Epithelial cell of proximal tubule (primary cell): ENCODE data around the gene IZUMO4. TPM values are rescaled to one million over a fixed set of nuclear protein-coding genes. Genes with fewer than 3 reads are reported as not detected.

Experiments
- DNase-seq: peaks from one replicate; pipeline ENCODE4 v3.0.0-alpha.2; 2011; ENCODE audit warnings: low read depth
- H3K4me3 ChIP-seq: 2 replicates; pipeline ENCODE4 v1.5.1; 2011; ENCODE audit warnings: low read depth, mild to moderate bottlenecking, low read length
- CTCF ChIP-seq: conservative IDR thresholded peaks from 2 replicates; pipeline ENCODE4 v1.5.1; 2012; ENCODE audit warnings: low read depth, mild to moderate bottlenecking, low read length
- total RNA-seq: library from RNA; depleted of rRNA; stranded (reverse); fragments of >200 nt; gene quantifications from 2 replicates; pipeline ENCODE4 v1.2.3, GENCODE V29; 2015

IZUMO4 gene
- total RNA-seq, 1 donor from 2014 or later: 5.2 TPM

GRCh38 chr19:2097203-2097885 lies 629 bp downstream of the IZUMO4 start:
- DNase-seq: no peak
- TF ChIP-seq CTCF: no peak
- H3K4me3 ChIP-seq: peak overlapping the region; percentile 61

GRCh38 chr19:2097886-2098327 lies 1.2 kb downstream of the IZUMO4 start:
- no peak overlapping the region for H3K4me3 ChIP-seq
- no peak for TF ChIP-seq CTCF
- no peak for DNase-seq

GRCh38 chr19:2099054-2099501 lies 2.4 kb downstream of the IZUMO4 start:
- no peak for DNase-seq
- TF ChIP-seq CTCF: no peak
- no peak overlapping the region for H3K4me3 ChIP-seq

- no peak overlapping the region for H3K4me3 ChIP-seq
- no peak for TF ChIP-seq CTCF
These were observed 3.4 kb downstream of the IZUMO4 start for GRCh38 chr19:2099937-2100718.

GRCh38 chr19:2100719-2101061 lies 4.0 kb downstream of the IZUMO4 start:
- H3K4me3 ChIP-seq: no peak overlapping the region
- DNase-seq: no peak
- TF ChIP-seq CTCF: no peak

More at GRCh38 chr19:2099937-2100718, 3.4 kb downstream of the IZUMO4 start:
- no peak for DNase-seq

- DNase-seq: no peak
- no peak for TF ChIP-seq CTCF
These were observed 5.0 kb downstream of the IZUMO4 start for GRCh38 chr19:2101417-2102335.

More at GRCh38 chr19:2101417-2102335, 5.0 kb downstream of the IZUMO4 start:
- no peak overlapping the region for H3K4me3 ChIP-seq
